ENCODE measurements around the gene TTLL5.

DNA sequence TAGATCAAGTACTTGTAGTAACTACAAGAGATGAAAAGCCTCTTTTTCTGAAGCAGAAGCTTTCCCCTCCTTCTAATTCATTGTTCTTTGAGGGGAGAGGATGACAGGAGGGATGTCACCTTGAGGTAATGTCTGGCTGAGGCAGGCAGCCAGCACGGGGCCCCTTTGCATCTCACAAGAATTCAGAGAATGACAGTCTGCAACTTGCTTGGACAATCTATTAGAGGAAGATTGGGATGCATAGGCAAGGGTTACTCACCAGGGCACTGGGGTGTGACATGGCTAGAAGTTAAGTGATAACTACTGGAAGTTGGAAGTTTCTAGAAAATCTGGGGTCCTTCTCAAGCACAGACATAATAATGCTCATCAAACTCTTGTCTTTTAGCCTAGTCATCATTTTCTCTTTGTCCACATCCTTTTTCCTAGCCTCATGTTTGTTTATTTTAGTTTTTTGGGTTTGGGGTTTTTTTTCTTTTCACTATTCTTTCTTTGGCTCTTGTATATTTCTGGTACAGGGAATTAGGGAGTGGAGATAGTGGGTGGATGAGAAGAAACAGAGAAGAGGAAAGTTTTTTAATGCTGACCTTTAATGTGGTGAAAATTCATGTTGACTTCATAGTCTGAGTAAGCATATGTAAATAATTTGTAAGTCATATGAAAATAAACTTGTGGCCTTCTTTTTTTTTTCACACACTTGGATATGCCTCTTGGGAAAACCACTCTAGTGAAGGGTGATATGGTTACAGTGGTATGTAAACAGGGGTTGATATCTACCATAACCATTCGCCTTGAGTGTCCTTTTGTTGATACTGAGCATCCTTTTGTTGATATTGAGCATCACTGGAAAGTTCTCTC lies 55.1 kb downstream of the TTLL5 start:
- TF ChIP-seq POLR2A (IDR thresholded peaks at IDR 0.05) = no peak
- TF ChIP-seq, protein P1, sequence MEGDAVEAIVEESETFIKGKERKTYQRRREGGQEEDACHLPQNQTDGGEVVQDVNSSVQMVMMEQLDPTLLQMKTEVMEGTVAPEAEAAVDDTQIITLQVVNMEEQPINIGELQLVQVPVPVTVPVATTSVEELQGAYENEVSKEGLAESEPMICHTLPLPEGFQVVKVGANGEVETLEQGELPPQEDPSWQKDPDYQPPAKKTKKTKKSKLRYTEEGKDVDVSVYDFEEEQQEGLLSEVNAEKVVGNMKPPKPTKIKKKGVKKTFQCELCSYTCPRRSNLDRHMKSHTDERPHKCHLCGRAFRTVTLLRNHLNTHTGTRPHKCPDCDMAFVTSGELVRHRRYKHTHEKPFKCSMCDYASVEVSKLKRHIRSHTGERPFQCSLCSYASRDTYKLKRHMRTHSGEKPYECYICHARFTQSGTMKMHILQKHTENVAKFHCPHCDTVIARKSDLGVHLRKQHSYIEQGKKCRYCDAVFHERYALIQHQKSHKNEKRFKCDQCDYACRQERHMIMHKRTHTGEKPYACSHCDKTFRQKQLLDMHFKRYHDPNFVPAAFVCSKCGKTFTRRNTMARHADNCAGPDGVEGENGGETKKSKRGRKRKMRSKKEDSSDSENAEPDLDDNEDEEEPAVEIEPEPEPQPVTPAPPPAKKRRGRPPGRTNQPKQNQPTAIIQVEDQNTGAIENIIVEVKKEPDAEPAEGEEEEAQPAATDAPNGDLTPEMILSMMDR (IDR thresholded peaks at IDR 0.05) = no peak
- no peak for TF ChIP-seq POLR2AphosphoS5 (IDR thresholded peaks at IDR 0.05)
